K562 (cell line): Measurements from ENCODE around the gene PMEPA1. TPM values are rescaled to one million over a fixed set of nuclear protein-coding genes. Genes with fewer than 3 reads are reported as not detected.

Experiments
- ATAC-seq: fragments of 200-7000 bp; cut with Tn5 transposase; 3 replicates; pipeline ENCODE4 v1.9.1; 2020; ENCODE audit warnings: moderate library complexity
- BruUV-seq: library from RNA; stranded (reverse); fragments of 400-500 nt; replicated peaks from 2 replicates; lab custom pipeline; 2021; lab: Mats Ljungman, UMichigan
- CTCF ChIA-PET: fragments of 300-600 bp; formaldehyde crosslinking; extraction: SDS; loops from one replicate; lab custom pipeline; 2021; ENCODE audit warnings: low intra/inter-chr PET ratio; lab: Yijun Ruan, JAX
- POLR2A ChIA-PET: fragments of 300-600, 350-650 bp; sonication (Branson Sonifier 250); formaldehyde crosslinking; extraction: SDS; loops from one replicate; lab custom pipeline; 2021; ENCODE audit warnings: antibody characterized with exemption, inconsistent platforms; lab: Yijun Ruan, JAX
- DNase-seq, 4 experiments: peaks; one replicate each; pipeline versions ENCODE4 v3.0.0 to v3.0.0-alpha.2; 2011 to 2018; ENCODE audit warnings: low spot score in 3 of 4, mixed read lengths in 3 of 4; ENCODE audit errors: extremely low read depth in 1 of 4
- FAIRE-seq: peaks from 2 replicates; lab custom pipeline; 2011; peaks lifted over from hg19 to GRCh38; lab: Jason Lieb, UNC
- H2AFZ ChIP-seq: 2 replicates; pipeline ENCODE4 v1.6.0; 2011; ENCODE audit warnings: low read depth, low read length, control low read depth, inconsistent platforms
- H3K27ac ChIP-seq: fragments of 200-600 bp; 3 replicates; pipeline ENCODE4 v1.8.0; 2011; ENCODE audit warnings: low read depth, mild to moderate bottlenecking, control low read depth, inconsistent platforms, low read length, moderate library complexity, mixed read lengths; ENCODE audit errors: extremely low read depth
- H3K27me3 ChIP-seq, 2 experiments: fragments of 300-600 bp in 1 of 2; 2 replicates in 1 of 2; 3 replicates in 1 of 2; pipeline versions ENCODE4 v1.6.0 to v1.8.0; 2011; ENCODE audit warnings: inconsistent platforms in 2 of 2, low read length in 2 of 2, mild to moderate bottlenecking in 1 of 2, mixed read lengths in 1 of 2, moderate library complexity in 1 of 2; ENCODE audit not compliant: control insufficient read depth in 2 of 2, insufficient read depth in 2 of 2
- H3K36me3 ChIP-seq: fragments of 300-600 bp; 3 replicates; pipeline ENCODE4 v1.8.0; 2011; ENCODE audit warnings: mild to moderate bottlenecking, low read length, inconsistent platforms; ENCODE audit not compliant: control insufficient read depth, insufficient read depth
- H3K4me1 ChIP-seq, 2 experiments: fragments of 200-600 bp in 1 of 2; replicated peaks in 1 of 2; 2 replicates in 1 of 2; 3 replicates in 1 of 2; pipeline versions ENCODE4 v1.5.1 to v1.8.0; 2011; ENCODE audit warnings: inconsistent platforms in 2 of 2, low read length in 2 of 2, mild to moderate bottlenecking in 1 of 2, mixed read lengths in 1 of 2, moderate library complexity in 1 of 2; ENCODE audit not compliant: control insufficient read depth in 2 of 2, insufficient read depth in 2 of 2
- H3K4me2 ChIP-seq: 2 replicates; pipeline ENCODE4 v1.6.1; 2011; ENCODE audit warnings: low read length, control low read depth, inconsistent platforms, mixed read lengths; ENCODE audit not compliant: insufficient read depth
- H3K4me3 ChIP-seq: fragments of 200-600 bp; sonication (generic), shearing (Covaris generic); 2 replicates; pipeline ENCODE4 v1.5.1; 2016; ENCODE audit warnings: control low read depth, inconsistent platforms
- H3K79me2 ChIP-seq: fragments of 200-600 bp; 3 replicates; pipeline ENCODE4 v1.8.0; 2011; ENCODE audit warnings: low read length, inconsistent platforms; ENCODE audit not compliant: control insufficient read depth, insufficient read depth
- H3K9ac ChIP-seq, 2 experiments: 2 replicates each; pipeline versions ENCODE4 v1.6.0 to v1.6.1; 2011; ENCODE audit warnings: low read depth in 2 of 2, low read length in 2 of 2, control low read depth in 1 of 2, inconsistent platforms in 1 of 2, mild to moderate bottlenecking in 1 of 2, mixed read lengths in 1 of 2; ENCODE audit not compliant: insufficient read depth in 1 of 2
- H3K9me1 ChIP-seq: one replicate; pipeline ENCODE4 v1.6.0; 2011; ENCODE audit warnings: inconsistent platforms, mild to moderate bottlenecking, low read length, moderate library complexity; ENCODE audit not compliant: control insufficient read depth, insufficient read depth
- H3K9me3 ChIP-seq: replicated peaks from 2 replicates; pipeline ENCODE4 v1.5.1; 2011; ENCODE audit warnings: low read depth, low read length, inconsistent platforms; ENCODE audit not compliant: control insufficient read depth, insufficient read depth
- H4K20me1 ChIP-seq: replicated peaks from 2 replicates; pipeline ENCODE4 v1.6.1; 2011; ENCODE audit warnings: low read length, inconsistent platforms, mixed read lengths; ENCODE audit not compliant: control insufficient read depth, insufficient read depth
- FOXO4 ChIP-seq: fragments of 450-650 bp; formaldehyde crosslinking; IDR thresholded peaks from 2 replicates; pipeline ENCODE4 v1.4.0; 2020; ENCODE audit warnings: mild to moderate bottlenecking, moderate library complexity
- WGBS: fragments of 100-300 bp; shearing (Covaris generic); methylation state at CpG from one replicate; pipeline ENCODE4 v1.1.6; 2016; ENCODE audit warnings: low coverage, mixed read lengths; ENCODE audit not compliant: insufficient coverage; ENCODE audit errors: missing lambda C conversion rate; 5-methylcytosine and 5-hydroxymethylcytosine counted together
- in situ Hi-C: fragments of 300-500 bp; cut with MboI; formaldehyde crosslinking; loops from 4 replicates; pipeline ENCODE4 v1.15.0; 2018; ENCODE audit warnings: inconsistent platforms, mixed read lengths
- intact Hi-C: fragments of 100-400 bp; cut with micrococcal nuclease; formaldehyde crosslinking; loops from 2 replicates; pipeline ENCODE4 v1.14.2; 2022
- polyA plus RNA-seq, 8 experiments: library from polyadenylated mRNA; depleted of rRNA in 4 of 8; stranded (reverse) in 5 of 8; unstranded in 3 of 8; fragments of >200 nt; fragmentation: Nextera tagmentation in 2 of 8; fragmentation: Illumina TruSeq in 1 of 8; extraction: Ambion mirVana in 2 of 8; extraction: Trizol in 1 of 8; gene quantifications; 2 replicates each; pipeline versions ENCODE4 v1.2.1 to v1.2.3, GENCODE V29; 2011 to 2014; ENCODE audit warnings: inconsistent platforms in 1 of 8, missing spikeins in 1 of 8
- total RNA-seq, 7 experiments: library from RNA; depleted of rRNA in 6 of 7; stranded (reverse); fragments of >200 nt in 6 of 7; fragmentation: Illumina TruSeq in 2 of 7; extraction: Trizol in 2 of 7; gene quantifications; 2 replicates each; pipeline versions ENCODE4 v1.2.1 to v1.2.3, GENCODE V29; 2011 to 2021; ENCODE audit warnings: low replicate concordance in 1 of 7

PMEPA1 gene
- total and polyA plus RNA-seq, 9 of the 15 experiments (the other 6 are each of a cell fraction or from before 2014, with no cell fraction given), result 0.16 TPM; not detected in 8

- H3K9me3 ChIP-seq, result no peaks in the 10 kb centered on the region
- CTCF ChIA-PET, result interaction anchor here (0.6 kb wide), 1 partner anchor 561 kb away, joined by 3 read pairs; no protein-coding TSS in a partner anchor
- H3K36me3 ChIP-seq, result no peaks in the 10 kb centered on the region
- WGBS, result under 1% methylated on average over 26 of the region's 26 CpGs
- H3K4me1 ChIP-seq, result peaks cover 0 to 6% of the 10 kb centered on the region in 2 experiments; a peak in 1 of 5 replicates
- no peak overlapping the region for H3K27ac ChIP-seq
- H3K4me2 ChIP-seq, result no peak overlapping the region
- DNase-seq, result no peak
- no peak overlapping the region for H3K4me3 ChIP-seq
- no peak for FAIRE-seq
- no peak overlapping the region for H3K9ac ChIP-seq
- no peak for ATAC-seq
- no TSS peak for BruUV-seq
- peaks cover 24 to 97% of the 10 kb centered on the region in 2 experiments; a peak in 4 of 5 replicates for H3K27me3 ChIP-seq
- TF ChIP-seq FOXO4 (CRISPR knock-in tag), result no peak
- no peaks in the 10 kb centered on the region for H3K9me1 ChIP-seq
- in situ Hi-C loops (no loop called here), intact Hi-C loops (no loop called here)
- POLR2A ChIA-PET, result interaction anchor here (0.6 kb wide), 1 partner anchor 51 kb away, joined by 3 read pairs; no protein-coding TSS in a partner anchor
- no peaks in the 10 kb centered on the region for H3K79me2 ChIP-seq
- H2AFZ ChIP-seq, result no peak overlapping the region
- peaks cover 5% of the 10 kb centered on the region; the same call in 1 of the 2 replicates for H4K20me1 ChIP-seq
Observed at GRCh38 chr20:57661746-57662455, 47.9 kb downstream of the PMEPA1 start.
